ENCODE data around the gene PEX14.

PEX14 gene

DNA sequence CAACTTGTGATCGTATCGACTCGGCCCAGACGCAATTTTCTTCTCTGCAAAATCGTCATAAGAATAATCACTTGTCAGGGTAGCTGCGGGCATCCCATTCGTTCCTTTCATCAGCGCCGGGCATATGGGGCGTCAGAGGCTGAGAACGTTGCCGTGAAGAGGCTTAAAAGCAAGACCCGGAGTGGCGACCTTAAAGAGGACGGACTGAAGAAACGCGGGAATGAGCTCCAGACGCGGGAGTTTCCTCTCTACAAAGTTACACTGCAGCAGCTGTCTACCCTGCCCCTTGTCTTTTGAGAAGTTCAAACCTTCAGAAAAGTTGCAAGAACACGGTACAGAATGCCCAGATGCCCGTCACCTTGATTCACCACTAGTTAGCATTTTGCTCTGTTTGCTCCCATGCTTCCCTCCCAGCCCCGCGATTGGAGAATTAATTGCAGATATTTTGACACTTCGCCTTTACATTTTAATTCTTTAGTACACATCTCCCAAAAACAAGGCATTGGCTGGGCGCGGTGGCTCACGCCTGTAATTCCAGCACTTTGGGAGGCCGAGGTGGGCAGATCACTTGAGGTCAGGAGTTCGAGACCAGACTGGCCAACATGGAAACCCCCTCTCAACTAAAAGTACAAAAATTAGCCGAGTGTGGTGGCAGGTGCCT lies 43.5 kb upstream of the PEX14 start:
- Histone ChIP-seq H3K27me3 (ENCODE audit: insufficient read depth, insufficient read length) (no peaks in the 10 kb centered on the region), H3K9ac (ENCODE audit: insufficient read length, low read depth) (peak overlapping the region; percentile 78), H3K9me3 (ENCODE audit: insufficient read depth, low read length) (no peaks in the 10 kb centered on the region), H3K4me3 (ENCODE audit: insufficient read length, low read depth) (peak overlapping the region; percentile 61), H3K36me3 (ENCODE audit: insufficient read depth, insufficient read length, low read length) (peaks cover 7% of the 10 kb centered on the region), H3K4me1 (ENCODE audit: insufficient read depth, insufficient read length) (peaks cover 8% of the 10 kb centered on the region)
- DNase-seq (ENCODE audit: low read depth, low spot score), result no peak
- TF ChIP-seq SUZ12 (IDR thresholded peaks at IDR 0.05; ENCODE audit: extremely low read depth, insufficient read depth, insufficient read length) (no peak), YY1 (IDR thresholded peaks at IDR 0.05; ENCODE audit: insufficient read depth, insufficient read length) (no peak), ZNF274 (IDR thresholded peaks at IDR 0.05; ENCODE audit: low read depth, low read length) (no peak)

DNA sequence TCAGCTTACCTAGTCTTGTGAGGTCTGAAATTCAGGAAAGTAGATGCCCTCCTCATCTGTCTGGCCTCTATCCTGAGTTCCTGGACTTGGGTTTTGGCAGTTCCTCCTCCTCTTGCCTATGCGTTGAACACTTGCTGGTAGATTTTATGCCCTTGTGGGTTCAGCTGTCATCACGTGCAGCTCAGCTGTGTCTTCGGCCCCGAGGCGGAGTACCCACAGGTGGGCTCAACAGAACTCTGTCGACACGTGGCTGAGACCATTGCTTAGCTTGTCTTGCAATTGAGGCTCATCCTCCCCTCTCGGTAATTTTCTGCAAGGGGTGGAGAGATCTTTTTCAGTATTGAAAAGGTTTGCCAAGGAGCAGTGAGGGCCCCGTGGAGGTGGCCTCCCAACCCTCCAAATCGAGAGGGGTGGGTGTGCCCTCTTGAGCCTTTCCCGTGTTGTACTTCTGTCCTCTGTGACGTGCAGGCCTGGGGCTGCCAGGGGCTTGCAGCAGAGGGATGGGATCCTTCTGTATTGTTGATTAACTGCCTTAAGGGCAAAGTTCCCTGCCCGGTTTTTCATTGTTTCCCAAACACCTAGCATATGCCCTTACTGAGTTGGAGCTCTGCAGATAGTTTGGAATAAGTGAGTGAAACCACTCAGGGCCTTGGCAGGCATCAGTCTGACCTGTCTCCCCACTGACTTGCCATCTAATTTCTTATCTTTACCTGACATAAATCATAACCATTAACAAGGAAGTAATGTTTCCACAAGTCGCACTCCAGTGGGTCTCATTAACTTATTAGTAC lies 41.6 kb upstream of the PEX14 start:
- no peaks in the 10 kb centered on the region for H3K9me3 ChIP-seq (ENCODE audit: insufficient read depth, low read length)
- no peaks in the 10 kb centered on the region for H3K27me3 ChIP-seq (ENCODE audit: insufficient read depth, insufficient read length)
- no peak overlapping the region for H3K4me3 ChIP-seq (ENCODE audit: insufficient read length, low read depth)
- no peak for DNase-seq (ENCODE audit: low read depth, low spot score)
- peaks cover 7% of the 10 kb centered on the region for H3K36me3 ChIP-seq (ENCODE audit: insufficient read depth, insufficient read length, low read length)
- TF ChIP-seq YY1 (IDR thresholded peaks at IDR 0.05; ENCODE audit: insufficient read depth, insufficient read length) (no peak), ZNF274 (IDR thresholded peaks at IDR 0.05; ENCODE audit: low read depth, low read length) (no peak), SUZ12 (IDR thresholded peaks at IDR 0.05; ENCODE audit: extremely low read depth, insufficient read depth, insufficient read length) (no peak)
- H3K9ac ChIP-seq (ENCODE audit: insufficient read length, low read depth), result no peak overlapping the region
- peaks cover 8% of the 10 kb centered on the region for H3K4me1 ChIP-seq (ENCODE audit: insufficient read depth, insufficient read length)

DNA sequence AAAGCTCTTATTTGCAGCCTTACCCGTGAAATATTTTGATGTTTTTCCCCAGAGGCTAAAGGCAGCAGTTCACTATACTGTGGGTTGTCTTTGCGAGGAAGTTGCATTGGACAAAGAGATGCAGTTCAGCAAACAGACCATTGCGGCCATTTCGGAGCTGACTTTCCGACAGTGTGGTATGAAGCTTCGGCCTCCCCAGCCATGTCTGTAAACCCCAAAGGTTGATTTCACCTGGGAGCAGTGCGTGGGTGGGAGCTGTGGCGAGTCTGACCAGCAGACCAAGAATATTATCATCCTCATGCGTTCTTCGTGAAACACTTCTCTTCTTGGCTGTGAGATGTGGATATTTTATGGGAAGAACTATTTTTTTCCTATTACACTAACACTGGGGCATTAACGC lies 41.0 kb upstream of the PEX14 start:
- H3K9ac ChIP-seq (ENCODE audit: insufficient read length, low read depth), result no peak overlapping the region
- TF ChIP-seq YY1 (IDR thresholded peaks at IDR 0.05; ENCODE audit: insufficient read depth, insufficient read length) (no peak), ZNF274 (IDR thresholded peaks at IDR 0.05; ENCODE audit: low read depth, low read length) (no peak), SUZ12 (IDR thresholded peaks at IDR 0.05; ENCODE audit: extremely low read depth, insufficient read depth, insufficient read length) (no peak)
- no peaks in the 10 kb centered on the region for H3K9me3 ChIP-seq (ENCODE audit: insufficient read depth, low read length)
- H3K4me3 ChIP-seq (ENCODE audit: insufficient read length, low read depth), result no peak overlapping the region
- no peaks in the 10 kb centered on the region for H3K27me3 ChIP-seq (ENCODE audit: insufficient read depth, insufficient read length)
- DNase-seq (ENCODE audit: low read depth, low spot score), result no peak
- H3K4me1 ChIP-seq (ENCODE audit: insufficient read depth, insufficient read length), result peaks cover 8% of the 10 kb centered on the region
- peaks cover 7% of the 10 kb centered on the region for H3K36me3 ChIP-seq (ENCODE audit: insufficient read depth, insufficient read length, low read length)

DNA sequence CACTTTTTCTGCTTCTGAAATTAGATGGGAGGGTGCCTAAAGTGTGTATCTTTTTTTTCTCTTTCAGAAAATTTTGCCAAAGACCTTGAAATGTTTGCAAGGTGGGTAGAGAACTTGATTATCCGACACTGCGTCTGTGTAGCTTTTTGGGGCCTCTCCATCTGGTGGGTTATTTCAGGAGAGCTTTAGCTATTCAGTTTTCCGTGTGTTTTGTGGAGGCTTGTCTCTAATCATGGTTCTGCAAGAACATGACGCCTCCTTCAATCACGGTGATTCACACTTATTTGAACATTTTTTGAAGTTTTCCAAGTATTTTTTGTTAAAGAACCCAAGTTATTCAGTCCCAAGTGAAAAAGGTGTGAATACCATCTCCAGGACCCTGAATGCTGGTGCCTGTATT lies 40.2 kb upstream of the PEX14 start:
- no peaks in the 10 kb centered on the region for H3K27me3 ChIP-seq (ENCODE audit: insufficient read depth, insufficient read length)

DNA sequence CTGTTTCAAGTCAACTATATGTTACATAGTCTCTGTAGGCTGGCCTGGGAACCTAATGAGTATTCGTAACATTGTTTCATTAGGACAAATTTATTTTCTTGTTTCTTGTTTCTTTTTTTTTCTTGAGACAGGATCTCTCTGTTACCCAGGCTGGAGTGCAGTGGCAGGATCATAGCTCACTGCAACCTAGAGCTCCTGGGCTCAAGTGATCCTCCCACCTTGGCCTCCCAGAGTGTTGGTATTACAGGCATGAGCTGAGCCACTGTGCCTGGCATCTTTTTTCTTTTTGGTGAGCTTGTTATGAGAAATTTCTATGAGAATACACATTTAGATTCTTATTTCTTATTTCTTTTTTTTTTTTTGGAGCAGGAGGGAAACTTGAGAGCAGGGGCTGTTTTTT lies 37.7 kb upstream of the PEX14 start:
- Histone ChIP-seq H3K27me3 (ENCODE audit: insufficient read depth, insufficient read length) (no peaks in the 10 kb centered on the region), H3K4me1 (ENCODE audit: insufficient read depth, insufficient read length) (peaks cover 8% of the 10 kb centered on the region), H3K4me3 (ENCODE audit: insufficient read length, low read depth) (no peak overlapping the region), H3K9me3 (ENCODE audit: insufficient read depth, low read length) (no peaks in the 10 kb centered on the region), H3K9ac (ENCODE audit: insufficient read length, low read depth) (no peak overlapping the region), H3K36me3 (ENCODE audit: insufficient read depth, insufficient read length, low read length) (peaks cover 14% of the 10 kb centered on the region)
- DNase-seq (ENCODE audit: low read depth, low spot score), result no peak
- TF ChIP-seq ZNF274 (IDR thresholded peaks at IDR 0.05; ENCODE audit: low read depth, low read length), result no peak
- TF ChIP-seq YY1 (IDR thresholded peaks at IDR 0.05; ENCODE audit: insufficient read depth, insufficient read length), result no peak
- TF ChIP-seq SUZ12 (IDR thresholded peaks at IDR 0.05; ENCODE audit: extremely low read depth, insufficient read depth, insufficient read length), result no peak

More for the DNA sequence above, 40.2 kb upstream of the PEX14 start:
- H3K9me3 ChIP-seq (ENCODE audit: insufficient read depth, low read length), result no peaks in the 10 kb centered on the region
- no peak for DNase-seq (ENCODE audit: low read depth, low spot score)
- H3K36me3 ChIP-seq (ENCODE audit: insufficient read depth, insufficient read length, low read length), result peaks cover 7% of the 10 kb centered on the region
- peaks cover 8% of the 10 kb centered on the region for H3K4me1 ChIP-seq (ENCODE audit: insufficient read depth, insufficient read length)
- TF ChIP-seq SUZ12 (IDR thresholded peaks at IDR 0.05; ENCODE audit: extremely low read depth, insufficient read depth, insufficient read length) (no peak), ZNF274 (IDR thresholded peaks at IDR 0.05; ENCODE audit: low read depth, low read length) (no peak), YY1 (IDR thresholded peaks at IDR 0.05; ENCODE audit: insufficient read depth, insufficient read length) (no peak)
- no peak overlapping the region for H3K4me3 ChIP-seq (ENCODE audit: insufficient read length, low read depth)
- H3K9ac ChIP-seq (ENCODE audit: insufficient read length, low read depth), result no peak overlapping the region

DNA sequence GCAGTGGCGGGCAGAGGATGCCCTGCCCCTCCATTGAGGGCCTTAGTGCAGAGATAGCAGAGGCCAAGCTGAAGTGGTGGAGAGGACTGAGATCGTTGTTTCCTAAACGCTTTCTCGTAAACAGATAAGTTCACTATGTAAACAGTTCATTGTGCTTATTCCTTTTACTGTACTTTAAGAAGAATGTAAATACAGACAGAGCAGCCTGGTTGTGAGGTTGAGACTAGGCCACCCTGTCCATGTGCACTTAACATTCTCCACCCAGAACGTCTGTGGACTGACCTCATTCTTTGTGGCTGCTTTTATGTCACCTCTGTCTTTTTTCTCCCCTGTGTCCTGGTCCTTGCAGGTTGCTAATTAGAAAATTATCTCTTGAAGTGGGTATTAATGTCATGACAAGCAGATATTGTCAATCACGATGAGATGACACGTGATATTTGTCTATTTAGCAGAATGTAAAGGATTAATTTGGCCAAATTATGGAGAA lies 36.0 kb upstream of the PEX14 start:
- no peak for DNase-seq (ENCODE audit: low read depth, low spot score)
- Histone ChIP-seq H3K27me3 (ENCODE audit: insufficient read depth, insufficient read length) (no peaks in the 10 kb centered on the region), H3K4me1 (ENCODE audit: insufficient read depth, insufficient read length) (no peaks in the 10 kb centered on the region), H3K36me3 (ENCODE audit: insufficient read depth, insufficient read length, low read length) (peaks cover 11% of the 10 kb centered on the region), H3K9ac (ENCODE audit: insufficient read length, low read depth) (no peak overlapping the region), H3K4me3 (ENCODE audit: insufficient read length, low read depth) (no peak overlapping the region), H3K9me3 (ENCODE audit: insufficient read depth, low read length) (no peaks in the 10 kb centered on the region)
- no peak for TF ChIP-seq YY1 (IDR thresholded peaks at IDR 0.05; ENCODE audit: insufficient read depth, insufficient read length)
- no peak for TF ChIP-seq SUZ12 (IDR thresholded peaks at IDR 0.05; ENCODE audit: extremely low read depth, insufficient read depth, insufficient read length)
- no peak for TF ChIP-seq ZNF274 (IDR thresholded peaks at IDR 0.05; ENCODE audit: low read depth, low read length)

DNA sequence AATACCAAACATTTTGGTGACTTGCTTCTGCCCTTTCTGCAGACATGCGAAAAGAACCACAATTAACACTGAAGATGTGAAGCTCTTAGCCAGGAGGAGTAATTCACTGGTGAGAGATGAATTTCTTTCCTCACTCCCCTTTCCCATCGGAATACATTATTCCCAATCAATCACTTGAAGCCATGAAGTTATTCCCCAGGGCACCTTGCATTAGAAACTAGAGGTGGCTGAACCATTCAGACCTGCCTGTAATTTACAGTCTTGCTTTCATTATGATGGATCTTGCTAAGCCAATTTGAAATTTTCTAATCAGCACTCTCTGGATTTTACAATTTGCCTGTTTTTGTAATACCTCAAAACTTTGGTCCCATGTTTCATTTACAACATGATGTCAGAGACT lies 34.4 kb upstream of the PEX14 start:
- no peak overlapping the region for H3K4me3 ChIP-seq (ENCODE audit: insufficient read length, low read depth)
- no peaks in the 10 kb centered on the region for H3K9me3 ChIP-seq (ENCODE audit: insufficient read depth, low read length)
- no peaks in the 10 kb centered on the region for H3K27me3 ChIP-seq (ENCODE audit: insufficient read depth, insufficient read length)
- no peaks in the 10 kb centered on the region for H3K4me1 ChIP-seq (ENCODE audit: insufficient read depth, insufficient read length)
- H3K9ac ChIP-seq (ENCODE audit: insufficient read length, low read depth), result no peak overlapping the region
- peaks cover 7% of the 10 kb centered on the region for H3K36me3 ChIP-seq (ENCODE audit: insufficient read depth, insufficient read length, low read length)
- DNase-seq (ENCODE audit: low read depth, low spot score), result no peak
- TF ChIP-seq SUZ12 (IDR thresholded peaks at IDR 0.05; ENCODE audit: extremely low read depth, insufficient read depth, insufficient read length) (no peak), YY1 (IDR thresholded peaks at IDR 0.05; ENCODE audit: insufficient read depth, insufficient read length) (no peak), ZNF274 (IDR thresholded peaks at IDR 0.05; ENCODE audit: low read depth, low read length) (no peak)

Measured in NT2/D1 (cell line).